ENCODE results near the gene CDX2. TPM values are rescaled to one million over a fixed set of nuclear protein-coding genes. Genes with fewer than 3 reads are reported as not detected.

Gene CDX2
- polyA plus RNA-seq, 1 donor from 2014 or later: not detected

DNA sequence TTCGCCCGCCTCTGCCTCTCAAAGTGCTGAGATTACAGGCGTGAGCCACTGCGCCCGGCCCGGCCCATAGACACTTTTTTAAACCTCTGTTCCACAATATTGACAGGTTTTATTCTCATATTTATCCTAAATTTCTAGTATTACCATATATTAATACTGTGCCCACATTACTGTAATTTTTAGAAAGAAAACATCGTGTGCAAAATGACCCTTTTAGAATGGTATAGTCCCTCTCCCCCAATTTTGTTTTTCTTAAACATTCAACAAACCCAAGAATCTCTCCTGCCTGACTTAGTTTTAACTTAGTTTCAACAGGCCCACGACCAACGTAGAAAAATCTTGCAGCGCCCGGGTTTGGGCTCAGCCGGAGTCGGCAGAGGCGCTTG is 9.1 kb downstream of the CDX2 start:
- no peaks in the 10 kb centered on the region for H4K20me1 ChIP-seq (ENCODE audit: insufficient read depth)
- no peaks in the 10 kb centered on the region for H3K9me3 ChIP-seq (ENCODE audit: low read length)
- no peak overlapping the region for H2AFZ ChIP-seq (ENCODE audit: low read depth, low read length)
- no peaks in the 10 kb centered on the region for H3K9me2 ChIP-seq (ENCODE audit: insufficient read depth, low read length)
- H3K9ac ChIP-seq (ENCODE audit: low read length): no peak overlapping the region
- peaks cover 100% of the 10 kb centered on the region for H3K27me3 ChIP-seq (ENCODE audit: insufficient read depth, low read depth, low read length)
- no peaks in the 10 kb centered on the region for H3F3A ChIP-seq (ENCODE audit: insufficient read depth, low read length, poor library complexity, severe bottlenecking)
- no peak overlapping the region for H3K27ac ChIP-seq (ENCODE audit: low read length)
- no peak for TF ChIP-seq TAF1 (IDR thresholded peaks at IDR 0.05; ENCODE audit: low read depth)
- TF ChIP-seq SMC3 (conservative IDR thresholded peaks at IDR 0.05; ENCODE audit: poor library complexity): no peak
- TF ChIP-seq, protein P1, sequence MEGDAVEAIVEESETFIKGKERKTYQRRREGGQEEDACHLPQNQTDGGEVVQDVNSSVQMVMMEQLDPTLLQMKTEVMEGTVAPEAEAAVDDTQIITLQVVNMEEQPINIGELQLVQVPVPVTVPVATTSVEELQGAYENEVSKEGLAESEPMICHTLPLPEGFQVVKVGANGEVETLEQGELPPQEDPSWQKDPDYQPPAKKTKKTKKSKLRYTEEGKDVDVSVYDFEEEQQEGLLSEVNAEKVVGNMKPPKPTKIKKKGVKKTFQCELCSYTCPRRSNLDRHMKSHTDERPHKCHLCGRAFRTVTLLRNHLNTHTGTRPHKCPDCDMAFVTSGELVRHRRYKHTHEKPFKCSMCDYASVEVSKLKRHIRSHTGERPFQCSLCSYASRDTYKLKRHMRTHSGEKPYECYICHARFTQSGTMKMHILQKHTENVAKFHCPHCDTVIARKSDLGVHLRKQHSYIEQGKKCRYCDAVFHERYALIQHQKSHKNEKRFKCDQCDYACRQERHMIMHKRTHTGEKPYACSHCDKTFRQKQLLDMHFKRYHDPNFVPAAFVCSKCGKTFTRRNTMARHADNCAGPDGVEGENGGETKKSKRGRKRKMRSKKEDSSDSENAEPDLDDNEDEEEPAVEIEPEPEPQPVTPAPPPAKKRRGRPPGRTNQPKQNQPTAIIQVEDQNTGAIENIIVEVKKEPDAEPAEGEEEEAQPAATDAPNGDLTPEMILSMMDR (IDR thresholded peaks at IDR 0.05; ENCODE audit: poor library complexity, severe bottlenecking): no peak
- TF ChIP-seq, protein P2, sequence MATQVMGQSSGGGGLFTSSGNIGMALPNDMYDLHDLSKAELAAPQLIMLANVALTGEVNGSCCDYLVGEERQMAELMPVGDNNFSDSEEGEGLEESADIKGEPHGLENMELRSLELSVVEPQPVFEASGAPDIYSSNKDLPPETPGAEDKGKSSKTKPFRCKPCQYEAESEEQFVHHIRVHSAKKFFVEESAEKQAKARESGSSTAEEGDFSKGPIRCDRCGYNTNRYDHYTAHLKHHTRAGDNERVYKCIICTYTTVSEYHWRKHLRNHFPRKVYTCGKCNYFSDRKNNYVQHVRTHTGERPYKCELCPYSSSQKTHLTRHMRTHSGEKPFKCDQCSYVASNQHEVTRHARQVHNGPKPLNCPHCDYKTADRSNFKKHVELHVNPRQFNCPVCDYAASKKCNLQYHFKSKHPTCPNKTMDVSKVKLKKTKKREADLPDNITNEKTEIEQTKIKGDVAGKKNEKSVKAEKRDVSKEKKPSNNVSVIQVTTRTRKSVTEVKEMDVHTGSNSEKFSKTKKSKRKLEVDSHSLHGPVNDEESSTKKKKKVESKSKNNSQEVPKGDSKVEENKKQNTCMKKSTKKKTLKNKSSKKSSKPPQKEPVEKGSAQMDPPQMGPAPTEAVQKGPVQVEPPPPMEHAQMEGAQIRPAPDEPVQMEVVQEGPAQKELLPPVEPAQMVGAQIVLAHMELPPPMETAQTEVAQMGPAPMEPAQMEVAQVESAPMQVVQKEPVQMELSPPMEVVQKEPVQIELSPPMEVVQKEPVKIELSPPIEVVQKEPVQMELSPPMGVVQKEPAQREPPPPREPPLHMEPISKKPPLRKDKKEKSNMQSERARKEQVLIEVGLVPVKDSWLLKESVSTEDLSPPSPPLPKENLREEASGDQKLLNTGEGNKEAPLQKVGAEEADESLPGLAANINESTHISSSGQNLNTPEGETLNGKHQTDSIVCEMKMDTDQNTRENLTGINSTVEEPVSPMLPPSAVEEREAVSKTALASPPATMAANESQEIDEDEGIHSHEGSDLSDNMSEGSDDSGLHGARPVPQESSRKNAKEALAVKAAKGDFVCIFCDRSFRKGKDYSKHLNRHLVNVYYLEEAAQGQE (IDR thresholded peaks at IDR 0.05; ENCODE audit: borderline replicate concordance): no peak
- TF ChIP-seq EZH2 (IDR thresholded peaks at IDR 0.05; ENCODE audit: borderline replicate concordance, insufficient read depth, low read length, poor library complexity, severe bottlenecking): no peak
- TF ChIP-seq MXI1 (conservative IDR thresholded peaks at IDR 0.05; ENCODE audit: poor library complexity, severe bottlenecking): no peak
- TF ChIP-seq RAD21 (conservative IDR thresholded peaks at IDR 0.05): no peak
- no peak for TF ChIP-seq POLR2AphosphoS5 (IDR thresholded peaks at IDR 0.05)
- TF ChIP-seq EP300 (conservative IDR thresholded peaks at IDR 0.05; ENCODE audit: poor library complexity, severe bottlenecking): no peak
- no peaks in the 10 kb centered on the region for H3K36me3 ChIP-seq (ENCODE audit: insufficient read depth, low read length)
- H3K4me2 ChIP-seq (ENCODE audit: low read length): no peak overlapping the region
- H3K79me2 ChIP-seq (replicated peaks; ENCODE audit: insufficient read depth, low read length): no peaks in the 10 kb centered on the region
- H3K4me3 ChIP-seq (ENCODE audit: low read length): peak overlapping the region; percentile 41

DNA sequence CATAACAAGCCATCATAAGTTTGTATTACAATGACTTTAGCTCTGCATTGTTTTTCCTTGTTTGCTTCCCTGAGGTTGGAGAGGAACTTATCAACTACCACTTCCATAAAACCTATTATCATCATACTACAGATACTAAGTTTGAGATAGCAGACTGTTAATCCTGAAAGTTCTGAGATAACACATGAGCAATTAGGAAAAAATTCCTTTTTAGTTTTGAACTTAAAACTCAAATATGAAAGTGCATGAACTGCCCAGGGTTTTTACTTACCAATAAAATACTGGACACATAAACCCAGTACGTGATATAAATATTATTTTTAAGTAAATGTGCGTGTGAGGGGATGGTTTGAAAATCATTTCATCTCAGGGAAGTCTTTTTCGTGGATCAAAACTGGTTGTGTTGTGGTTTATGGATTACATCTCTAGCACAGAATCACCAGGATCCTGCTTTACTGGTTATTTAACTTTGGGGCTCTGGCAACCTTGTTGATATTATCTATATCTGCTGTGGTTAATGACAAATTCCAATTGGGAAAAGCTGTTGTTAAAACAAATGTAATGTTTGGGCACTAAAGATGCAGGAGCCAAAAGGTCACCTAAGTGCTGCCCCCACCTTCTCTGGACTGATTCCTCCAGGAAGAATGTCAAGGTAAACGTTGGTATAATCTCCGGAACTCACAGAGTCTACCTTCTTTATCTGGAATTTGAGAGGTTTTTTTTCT is 12.4 kb downstream of the CDX2 start:
- Histone ChIP-seq H3K4me2 (ENCODE audit: low read length) (no peak overlapping the region), H3K79me2 (replicated peaks; ENCODE audit: insufficient read depth, low read length) (no peaks in the 10 kb centered on the region), H3K9me2 (ENCODE audit: insufficient read depth, low read length) (no peaks in the 10 kb centered on the region), H3F3A (ENCODE audit: insufficient read depth, low read length, poor library complexity, severe bottlenecking) (no peaks in the 10 kb centered on the region), H3K27me3 (ENCODE audit: insufficient read depth, low read depth, low read length) (peaks cover 100% of the 10 kb centered on the region), H2AFZ (ENCODE audit: low read depth, low read length) (no peak overlapping the region), H3K9me3 (ENCODE audit: low read length) (no peaks in the 10 kb centered on the region), H3K27ac (ENCODE audit: low read length) (no peak overlapping the region), H4K20me1 (ENCODE audit: insufficient read depth) (no peaks in the 10 kb centered on the region), H3K36me3 (ENCODE audit: insufficient read depth, low read length) (no peaks in the 10 kb centered on the region), H3K9ac (ENCODE audit: low read length) (no peak overlapping the region), H3K4me3 (ENCODE audit: low read length) (no peak overlapping the region)
- TF ChIP-seq RAD21 (conservative IDR thresholded peaks at IDR 0.05) (no peak), TAF1 (IDR thresholded peaks at IDR 0.05; ENCODE audit: low read depth) (no peak), POLR2AphosphoS5 (IDR thresholded peaks at IDR 0.05) (no peak), EZH2 (IDR thresholded peaks at IDR 0.05; ENCODE audit: borderline replicate concordance, insufficient read depth, low read length, poor library complexity, severe bottlenecking) (no peak), EP300 (conservative IDR thresholded peaks at IDR 0.05; ENCODE audit: poor library complexity, severe bottlenecking) (no peak), SMC3 (conservative IDR thresholded peaks at IDR 0.05; ENCODE audit: poor library complexity) (no peak), MXI1 (conservative IDR thresholded peaks at IDR 0.05; ENCODE audit: poor library complexity, severe bottlenecking) (no peak)
- TF ChIP-seq, protein P1 (IDR thresholded peaks at IDR 0.05; ENCODE audit: poor library complexity, severe bottlenecking): no peak
- TF ChIP-seq, protein P2 (IDR thresholded peaks at IDR 0.05; ENCODE audit: borderline replicate concordance): no peak

All from neural cell (in vitro differentiated cells).